Airway epithelial cell (primary cell): ENCODE results near the gene SLC35G4. TPM values are rescaled to one million over a fixed set of nuclear protein-coding genes. Genes with fewer than 3 reads are reported as not detected.

ENCODE experiments used
- total RNA-seq: library from RNA; depleted of rRNA; stranded (reverse); fragments of >200 nt; gene quantifications from 2 replicates; pipeline ENCODE4 v1.2.3, GENCODE V29; 2015

Gene SLC35G4
- not detected in 2 replicates for total RNA-seq

GRCh38 chr18:11609488-11609887 lies at the start of gene SLC35G4:
Gene SLC35G4, plus strand, starts transcription at chr18:11609596. Its CDS starts 0 bp downstream, at chr18:11609596.

Other genes starting within 250 kb of the SLC35G4 start
- gene GNAL, start 79.7 kb downstream of the SLC35G4 start, total RNA-seq: 4.5 and 5.1 TPM in 2 replicates
- gene CHMP1B, start 241.8 kb downstream of the SLC35G4 start, total RNA-seq: 64.1 and 69.8 TPM in 2 replicates